HFF-Myc (cell line): Measurements from ENCODE around the gene NMU.

ENCODE experiments used
- DNase-seq: peaks from one replicate; pipeline ENCODE4 v3.0.0-alpha.2; 2011; ENCODE audit warnings: low read depth; ENCODE audit errors: extremely low read depth
- H3K4me3 ChIP-seq: replicated peaks from 2 replicates; pipeline ENCODE4 v1.5.1; 2011; ENCODE audit warnings: low read depth, mild to moderate bottlenecking, control low read depth, low read length
- CTCF ChIP-seq: IDR thresholded peaks from 2 replicates; pipeline ENCODE4 v1.5.1; 2012; ENCODE audit warnings: mild to moderate bottlenecking, low read depth, low read length, control low read depth; ENCODE audit errors: missing control alignments

Gene NMU

GRCh38 chr4:55574252-55574651, 61.8 kb downstream of the NMU start:
- no peak overlapping the region for H3K4me3 ChIP-seq
- DNase-seq = no peak
- TF ChIP-seq CTCF = no peak

GRCh38 chr4:55571806-55572205, 64.3 kb downstream of the NMU start:
- no peak for DNase-seq
- H3K4me3 ChIP-seq = no peak overlapping the region
- TF ChIP-seq CTCF = no peak

- H3K4me3 ChIP-seq = no peak overlapping the region
- DNase-seq = no peak
- no peak for TF ChIP-seq CTCF
These were observed 67.1 kb downstream of the NMU start for GRCh38 chr4:55568905-55569504.

GRCh38 chr4:55561889-55562288, 74.2 kb downstream of the NMU start:
- no peak for DNase-seq
- no peak for TF ChIP-seq CTCF
- H3K4me3 ChIP-seq = no peak overlapping the region

- TF ChIP-seq CTCF = no peak
- no peak overlapping the region for H3K4me3 ChIP-seq
- no peak for DNase-seq
These were observed 76.0 kb downstream of the NMU start for GRCh38 chr4:55560096-55560495.

DNA sequence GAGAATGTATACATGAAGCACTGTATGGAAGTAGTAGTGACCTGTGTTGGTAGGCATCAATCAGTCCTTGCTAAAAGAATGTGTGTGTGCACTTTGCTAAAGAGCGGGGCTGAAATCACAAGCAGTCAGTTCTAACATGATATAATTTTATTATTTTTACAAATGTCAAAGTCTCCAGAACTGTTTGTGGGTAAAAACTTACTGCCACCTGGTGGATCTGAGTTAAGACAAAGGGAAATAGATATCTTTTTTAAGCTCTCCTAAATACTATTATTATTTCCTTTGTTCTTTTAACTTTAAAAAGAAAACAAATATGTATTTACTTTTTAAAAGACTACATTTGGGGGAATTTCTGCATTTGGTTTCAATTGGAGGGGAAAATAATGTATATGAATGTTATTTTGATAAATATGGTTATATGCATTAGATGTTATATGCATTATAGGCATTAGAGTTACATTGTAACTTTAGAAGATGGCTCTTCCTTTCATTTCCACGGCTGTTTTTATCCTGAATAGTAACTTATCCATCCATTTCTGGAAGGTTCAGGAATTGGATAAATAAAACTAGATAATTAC, 81.6 kb downstream of the NMU start:
- H3K4me3 ChIP-seq = no peak overlapping the region
- no peak for DNase-seq

More for the DNA sequence above, 81.6 kb downstream of the NMU start:
- TF ChIP-seq CTCF = peak; percentile 26
